Prostate gland (tissue), 2 donors: Measurements from ENCODE around the gene CDH16.
A peak's percentile ranks its signal among the peaks of the same experiment; 100 is the strongest.

Source experiments
- CTCF ChIP-seq, 4 experiments: fragments of 200-600 bp in 2 of 4; fragments of 450-650 bp in 2 of 4; sonication (generic) in 2 of 4; IDR thresholded peaks; 1 replicate in 3 of 4; 2 replicates in 1 of 4; pipeline ENCODE4 v1.5.1; 2016 to 2019; ENCODE audit warnings: antibody characterized with exemption in 4 of 4, mild to moderate bottlenecking in 2 of 4, moderate library complexity in 2 of 4
- POLR2A ChIP-seq: fragments of 450-650 bp; IDR thresholded peaks from one replicate; pipeline ENCODE4 v1.6.1; 2016; ENCODE audit warnings: antibody characterized with exemption, mild to moderate bottlenecking
- POLR2AphosphoS5 ChIP-seq: sonication (generic); formaldehyde crosslinking; IDR thresholded peaks from one replicate; pipeline ENCODE4 v1.6.1; 2017; ENCODE audit warnings: antibody characterized with exemption

- TF ChIP-seq CTCF (IDR thresholded peaks at IDR 0.05) (peak; percentile 81 to 91 (median 90)), POLR2A (no peak), POLR2AphosphoS5 (peak; percentile 75)
Measured at GRCh38 chr16:66947302-66948065, 28.8 kb upstream of the CDH16 start.
